GM19467 (cell line): ENCODE measurements around the gene MTM1.

Source experiments
- ATAC-seq: cut with Tn5 transposase; IDR thresholded peaks from one replicate; pipeline ENCODE4 v1.9.1; 2021; ENCODE audit warnings: mild to moderate bottlenecking, moderate library complexity; ENCODE audit not compliant: unreplicated experiment

The MTM1 gene

DNA sequence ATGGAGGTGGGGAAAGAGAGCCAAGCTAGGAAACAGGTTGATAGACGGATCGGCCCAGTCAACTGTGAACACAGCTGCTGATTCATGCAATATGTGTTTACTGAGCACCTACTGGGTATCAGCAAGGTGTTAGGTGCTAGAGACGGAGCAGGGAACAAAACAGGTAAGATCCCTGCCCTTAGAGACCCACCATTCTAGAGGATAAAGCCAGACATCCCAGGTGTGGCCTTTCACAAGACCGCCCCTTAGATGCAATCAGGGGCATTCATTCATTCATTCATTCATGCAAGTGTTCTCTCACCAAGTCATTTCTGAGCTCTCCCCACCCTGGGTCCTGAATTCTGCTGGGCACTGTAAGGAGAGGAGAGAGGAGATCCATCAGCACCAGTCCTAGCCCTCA lies 20.2 kb upstream of the MTM1 start:
- no peak for ATAC-seq

GRCh38 chrX:150548684-150549083 lies 19.7 kb upstream of the MTM1 start:
- no peak for ATAC-seq

- ATAC-seq: no peak
These were observed 16.5 kb upstream of the MTM1 start for GRCh38 chrX:150551963-150552362.

GRCh38 chrX:150558424-150558823 lies 10.0 kb upstream of the MTM1 start:
- no peak for ATAC-seq

GRCh38 chrX:150564838-150565237 lies 3.6 kb upstream of the MTM1 start:
- ATAC-seq: no peak

DNA sequence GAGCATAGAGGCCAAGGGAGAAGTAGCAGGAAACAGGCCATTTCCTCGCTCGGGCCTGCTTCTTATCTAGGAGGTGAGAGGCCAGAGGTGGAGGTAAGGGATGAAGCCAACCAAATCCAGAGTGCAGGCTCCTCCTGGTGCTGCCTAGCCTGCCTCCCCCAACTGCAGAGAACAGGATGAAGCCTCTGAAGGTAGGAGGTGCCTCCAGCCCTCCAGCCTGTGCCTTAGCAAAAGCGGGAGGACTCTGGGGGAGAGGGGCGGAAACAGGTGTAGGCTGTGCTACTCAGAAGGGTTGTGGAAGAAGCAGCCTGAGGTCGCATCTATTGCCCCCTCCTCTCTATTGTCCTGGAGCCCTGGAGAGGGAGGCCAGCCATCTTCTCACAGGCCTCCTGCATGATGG lies 2.9 kb upstream of the MTM1 start:
- ATAC-seq: no peak

DNA sequence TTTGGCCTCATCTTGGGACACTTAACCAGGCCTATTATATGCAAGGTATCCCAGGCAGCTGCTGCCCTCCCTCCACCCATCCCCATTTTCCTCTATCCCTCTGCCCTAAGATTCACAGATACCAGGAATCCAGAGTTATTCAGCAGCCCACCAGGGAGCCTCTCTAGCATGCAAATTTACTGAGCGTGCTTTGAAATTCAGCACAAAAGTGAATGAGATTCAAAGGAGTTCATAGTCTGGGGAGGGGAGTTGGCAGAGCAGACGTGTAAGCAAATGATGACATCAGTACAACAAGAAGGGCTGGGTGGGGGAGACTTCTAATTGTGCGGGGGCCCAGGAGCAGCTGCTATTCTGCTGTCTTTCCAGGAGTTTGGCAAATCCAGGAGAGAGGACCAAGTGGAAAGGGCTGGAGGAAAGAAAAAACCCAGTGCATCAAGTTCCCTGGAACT lies 1.7 kb upstream of the MTM1 start:
- no peak for ATAC-seq

GRCh38 chrX:150567645-150568319 lies 639 bp upstream of the MTM1 start:
- no peak for ATAC-seq

DNA sequence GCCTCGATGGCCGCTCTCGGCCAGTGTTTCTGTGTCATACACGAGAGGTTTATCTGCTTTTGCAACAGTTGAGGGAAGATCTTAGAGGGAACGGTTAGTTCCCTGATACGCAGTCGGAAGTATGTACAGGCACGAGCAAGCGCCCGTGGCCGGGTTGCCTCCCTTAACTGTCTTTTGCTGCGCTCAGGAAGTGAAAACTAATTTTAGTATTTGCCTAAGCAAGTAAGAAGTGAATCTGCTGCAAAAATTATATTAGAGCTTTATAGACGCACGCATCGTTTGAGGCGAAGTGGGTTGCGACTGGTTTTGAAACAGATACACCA lies 695 bp downstream of the MTM1 start:
- ATAC-seq: peak; percentile 24

GRCh38 chrX:150570512-150570911 lies 2.1 kb downstream of the MTM1 start:
- ATAC-seq: no peak

GRCh38 chrX:150572206-150572605 lies 3.8 kb downstream of the MTM1 start:
- ATAC-seq: no peak

DNA sequence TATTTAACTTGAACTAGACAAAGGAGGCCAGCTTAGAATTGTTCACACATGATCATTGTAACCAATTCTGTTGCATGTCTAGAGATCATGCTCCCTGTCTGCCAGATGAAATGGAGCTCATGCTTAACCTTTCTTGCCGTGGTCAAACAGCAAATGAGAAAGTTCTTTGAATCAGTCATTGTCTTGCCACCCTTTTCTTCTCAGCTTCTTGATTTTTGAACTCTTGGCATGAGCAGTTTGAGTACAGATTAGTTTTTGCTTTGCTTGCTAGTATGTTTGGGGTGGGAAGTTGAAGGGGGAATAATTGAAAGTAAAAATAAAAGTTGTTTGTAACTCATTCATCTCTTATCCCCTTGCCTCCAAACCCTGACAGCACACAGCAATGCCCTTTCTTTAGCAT lies 4.7 kb downstream of the MTM1 start:
- no peak for ATAC-seq

GRCh38 chrX:150573702-150574101 lies 5.3 kb downstream of the MTM1 start:
- ATAC-seq: no peak

DNA sequence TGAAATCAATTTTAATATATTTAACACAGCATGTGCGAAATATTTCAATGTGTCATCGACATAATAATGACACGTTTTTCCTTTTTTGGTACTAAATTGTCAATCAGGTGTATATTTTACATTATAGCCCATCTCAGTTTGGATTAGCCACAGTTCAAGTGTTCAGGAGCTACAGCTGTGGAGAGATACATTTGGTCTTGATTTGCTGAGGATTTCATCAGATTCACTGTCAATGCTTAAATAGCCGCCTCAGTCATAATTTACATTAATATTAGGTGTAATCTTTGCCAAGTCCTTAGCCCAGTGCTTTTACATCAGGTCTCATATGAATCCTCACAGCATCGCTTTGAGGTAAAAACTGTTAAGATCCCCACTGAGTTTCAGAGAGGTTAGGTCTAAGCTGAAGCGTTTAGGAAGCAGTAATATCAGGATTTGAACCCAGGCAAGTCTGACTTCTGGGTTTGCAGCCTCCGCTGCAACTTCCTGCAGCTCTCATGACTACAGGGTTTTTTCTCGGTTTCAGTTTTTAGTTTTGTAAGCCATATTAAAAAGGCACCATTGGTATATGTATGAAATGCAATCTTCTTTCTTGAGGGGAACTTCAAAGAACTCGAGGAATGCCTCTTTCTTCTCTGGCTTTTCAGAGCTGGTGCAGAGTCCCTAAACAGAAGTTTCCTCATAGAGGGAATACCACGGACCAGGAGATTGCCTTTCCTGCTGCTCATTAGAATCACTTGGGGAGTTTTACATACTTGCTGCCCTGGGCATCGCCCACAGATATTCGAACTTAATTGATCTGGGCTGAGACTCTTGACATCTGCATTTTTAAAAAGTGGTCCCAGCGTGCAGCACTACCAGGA lies 6.4 kb downstream of the MTM1 start:
- ATAC-seq: peak; percentile 45

- ATAC-seq: no peak
These were observed 7.0 kb downstream of the MTM1 start for GRCh38 chrX:150575419-150575814.

- ATAC-seq: no peak
These were observed 8.8 kb downstream of the MTM1 start for GRCh38 chrX:150577174-150577573.

- ATAC-seq: no peak
These were observed 12.8 kb downstream of the MTM1 start for GRCh38 chrX:150581093-150581775.

DNA sequence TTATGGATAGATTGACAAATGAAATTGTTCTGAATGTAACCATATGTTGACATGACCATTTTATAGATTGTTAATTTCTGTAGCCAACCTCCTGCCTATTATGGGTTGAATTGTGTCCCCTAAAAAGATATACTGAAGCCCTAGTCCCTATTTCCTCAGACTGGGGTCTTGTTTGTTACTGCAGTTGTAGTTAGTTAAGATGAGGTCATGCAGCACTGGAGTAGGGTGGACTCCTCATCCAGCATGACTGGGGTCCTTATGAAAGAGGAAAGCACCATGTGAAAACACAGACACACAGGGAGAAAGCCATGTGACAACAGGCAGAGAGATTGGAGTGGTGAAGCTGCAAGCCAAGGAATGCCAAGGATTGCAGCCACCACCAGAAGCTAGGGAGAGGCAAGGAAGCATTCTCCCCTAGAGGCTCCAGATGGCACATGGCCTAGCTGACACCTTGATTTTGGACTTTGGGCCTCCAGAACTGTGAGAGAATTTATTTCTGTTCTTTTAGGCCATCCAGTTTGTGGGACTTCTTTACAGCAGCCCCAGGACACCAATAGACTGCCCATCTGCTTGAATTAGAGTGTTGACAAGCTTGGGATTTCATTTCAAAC lies 14.0 kb downstream of the MTM1 start:
- no peak for ATAC-seq

DNA sequence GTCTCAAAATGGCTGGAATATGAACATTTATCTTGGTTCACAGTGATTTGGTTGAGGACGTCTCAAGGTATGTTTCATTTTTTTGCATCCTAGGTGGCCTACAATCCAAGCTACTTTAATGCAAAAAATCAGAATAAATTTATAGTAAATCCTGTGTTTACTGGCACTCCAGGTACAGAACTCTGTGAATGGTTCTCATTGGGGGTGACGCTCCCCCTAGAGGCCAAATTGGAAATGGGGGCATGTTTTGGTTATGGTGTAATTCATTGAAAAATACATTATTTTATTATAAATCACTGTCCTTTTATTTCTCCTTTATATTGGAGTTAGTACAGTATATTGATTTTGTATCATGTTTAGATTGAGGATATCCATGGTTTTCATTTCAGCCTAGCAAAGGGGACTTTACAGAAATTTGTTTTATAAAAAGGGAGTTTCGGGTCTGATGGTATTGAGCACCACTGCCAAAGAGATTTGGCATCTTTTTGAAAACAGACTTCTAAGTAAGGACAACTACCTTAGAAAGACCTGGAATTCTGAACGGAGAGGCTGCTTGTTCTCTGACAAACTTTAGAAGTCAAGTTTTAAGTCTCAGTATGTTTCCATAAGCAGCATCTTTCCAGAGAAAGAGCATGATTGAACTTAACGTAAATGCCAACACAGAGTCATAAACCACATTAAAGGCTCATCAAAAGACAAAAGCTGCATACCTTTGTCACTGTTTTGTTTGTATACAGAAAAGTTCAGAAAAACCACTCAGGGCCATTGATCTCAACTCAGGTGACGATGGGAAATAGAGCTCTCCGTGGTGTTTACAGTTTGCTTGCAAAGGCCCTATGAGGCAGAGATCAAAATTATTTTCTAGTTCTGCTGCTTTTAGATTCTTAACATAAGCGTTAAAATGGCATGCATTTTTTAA lies 19.4 kb downstream of the MTM1 start:
- no peak for ATAC-seq

DNA sequence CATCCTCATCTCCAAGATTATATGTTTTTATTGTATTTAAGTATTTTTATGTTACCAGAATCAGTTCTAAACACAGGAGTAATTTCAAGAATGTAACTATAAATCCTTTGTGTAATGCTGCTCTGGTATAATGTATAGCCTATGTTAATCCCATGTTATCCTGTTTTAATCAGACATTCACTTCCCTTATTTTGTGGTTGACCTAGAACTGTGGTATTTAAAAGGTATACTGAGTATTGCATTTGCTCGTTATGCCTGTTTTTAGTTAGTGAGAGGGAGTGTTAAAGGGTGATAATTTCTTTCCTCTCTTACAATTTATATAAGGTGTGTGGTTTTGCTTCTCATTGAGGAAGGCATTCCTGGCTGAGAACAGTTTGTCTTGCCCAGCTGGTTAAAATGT lies 26.2 kb downstream of the MTM1 start:
- no peak for ATAC-seq
